ENCODE data around the gene SND1.

SND1 gene

DNA sequence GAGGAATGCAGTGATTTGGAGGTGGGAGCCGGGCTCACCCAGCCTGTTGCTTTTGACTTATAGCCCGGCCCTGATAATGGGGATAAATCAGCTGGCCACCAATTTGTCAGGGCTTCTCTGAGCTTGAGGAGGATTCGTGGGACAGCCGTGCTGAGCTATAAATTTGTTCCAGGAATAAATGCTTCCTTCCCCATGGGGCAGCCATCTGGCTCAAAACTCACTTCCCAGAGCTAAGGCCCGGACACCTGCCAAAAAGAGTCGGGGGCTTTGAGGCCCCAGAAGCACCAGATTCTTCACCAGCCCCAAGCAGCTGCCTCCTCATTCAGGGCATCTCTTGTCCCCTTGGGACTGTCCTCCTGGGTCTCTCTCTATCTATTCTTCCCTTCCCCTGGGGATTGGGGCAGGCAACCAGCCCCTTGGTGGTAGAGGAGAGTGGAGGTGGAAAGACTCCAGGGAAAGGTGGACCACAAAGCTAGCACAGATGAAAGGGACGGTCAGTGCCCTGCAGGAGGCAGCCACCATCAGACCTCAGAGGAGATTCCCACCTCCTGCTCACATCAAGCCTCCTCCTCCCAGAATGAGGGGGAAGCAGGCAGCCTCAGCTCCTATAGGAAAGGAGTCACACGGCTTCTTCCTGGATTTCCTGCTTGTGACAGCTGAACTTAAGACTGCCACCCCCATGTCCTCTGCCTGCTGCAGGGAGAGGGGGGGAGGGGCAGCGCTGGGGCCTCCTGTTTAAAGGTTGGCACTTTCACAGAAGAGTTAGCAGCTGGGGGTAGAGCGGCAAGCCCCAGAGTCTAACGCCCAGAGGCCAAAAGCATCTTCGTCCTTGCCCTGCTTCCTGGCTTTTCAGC is 423.5 kb downstream of the SND1 start:
- WGBS: 82% methylated on average over 12 of the region's 12 CpGs
- no peak overlapping the region for H3K4ac ChIP-seq (ENCODE audit: low read depth in 1 of 2, low read length in 2 of 2)

GRCh38 chr7:128076196-128076795 is 424.3 kb downstream of the SND1 start:
- Histone ChIP-seq H3K4me1 (ENCODE audit: control insufficient read depth, insufficient read depth, low read depth, low read length) (peaks cover 30% of the 10 kb centered on the region), H2BK15ac (ENCODE audit: low read depth, poor library complexity, severe bottlenecking) (no peak overlapping the region), H2BK5ac (ENCODE audit: low read depth, low read length, poor library complexity, severe bottlenecking) (no peak overlapping the region), H2AFZ (ENCODE audit: low read depth, low read length) (no peak overlapping the region), H3K9ac (ENCODE audit: low read length) (no peak overlapping the region), H2AK5ac (ENCODE audit: low read length, severe bottlenecking) (no peak overlapping the region), H3K4me2 (ENCODE audit: low read length, poor library complexity, severe bottlenecking) (no peak overlapping the region), H3K9me3 (ENCODE audit: control insufficient read depth, low read length) (no peaks in the 10 kb centered on the region), H3K36me3 (ENCODE audit: control insufficient read depth in 1 of 2, insufficient read depth in 2 of 2, low read depth in 1 of 2, low read length in 2 of 2) (peaks cover 52 to 67% of the 10 kb centered on the region in 2 experiments), H2BK120ac (ENCODE audit: low read depth, low read length) (no peak overlapping the region), H3K4me3 (ENCODE audit: insufficient read depth in 1 of 2, low read depth in 1 of 2, low read length in 2 of 2) (no peak overlapping the region), H3K27ac (ENCODE audit: low read length, poor library complexity, severe bottlenecking) (peak overlapping the region; percentile 2), H4K8ac (ENCODE audit: low read length) (no peak overlapping the region), H3K23ac (ENCODE audit: low read length in 2 of 2) (no peak overlapping the region), H3K27me3 (ENCODE audit: control insufficient read depth in 1 of 2, insufficient read depth in 1 of 2, low read length in 2 of 2) (no peaks in the 10 kb centered on the region), H3K18ac (ENCODE audit: low read depth in 1 of 2, low read length in 2 of 2) (no peak overlapping the region), H3K79me1 (replicated peaks; ENCODE audit: low read length, poor library complexity, severe bottlenecking) (peaks cover 35% of the 10 kb centered on the region), H4K91ac (ENCODE audit: low read length) (no peak overlapping the region), H3K4ac (ENCODE audit: low read depth in 1 of 2, low read length in 2 of 2) (no peak overlapping the region), H3K14ac (ENCODE audit: low read length in 2 of 2) (no peak overlapping the region), H2BK12ac (ENCODE audit: low read length in 2 of 2) (no peak overlapping the region)
- DNase-seq: no peak
- WGBS: 96% methylated on average over 8 of the region's 8 CpGs

More for the DNA sequence above, 423.5 kb downstream of the SND1 start:
- Histone ChIP-seq H3K4me3 (ENCODE audit: insufficient read depth in 1 of 2, low read depth in 1 of 2, low read length in 2 of 2) (no peak overlapping the region), H4K8ac (ENCODE audit: low read length) (no peak overlapping the region), H3K27ac (ENCODE audit: low read length, poor library complexity, severe bottlenecking) (no peak overlapping the region), H2AK5ac (ENCODE audit: low read length, severe bottlenecking) (no peak overlapping the region), H2AFZ (ENCODE audit: low read depth, low read length) (no peak overlapping the region), H3K27me3 (ENCODE audit: control insufficient read depth in 1 of 2, insufficient read depth in 1 of 2, low read length in 2 of 2) (no peaks in the 10 kb centered on the region), H3K36me3 (ENCODE audit: control insufficient read depth in 1 of 2, insufficient read depth in 2 of 2, low read depth in 1 of 2, low read length in 2 of 2) (peaks cover 53 to 64% of the 10 kb centered on the region in 2 experiments), H3K4me2 (ENCODE audit: low read length, poor library complexity, severe bottlenecking) (no peak overlapping the region), H2BK12ac (ENCODE audit: low read length in 2 of 2) (no peak overlapping the region), H3K18ac (ENCODE audit: low read depth in 1 of 2, low read length in 2 of 2) (no peak overlapping the region), H3K79me1 (replicated peaks; ENCODE audit: low read length, poor library complexity, severe bottlenecking) (peaks cover 35% of the 10 kb centered on the region), H2BK5ac (ENCODE audit: low read depth, low read length, poor library complexity, severe bottlenecking) (no peak overlapping the region), H2BK15ac (ENCODE audit: low read depth, poor library complexity, severe bottlenecking) (no peak overlapping the region), H3K14ac (ENCODE audit: low read length in 2 of 2) (no peak overlapping the region), H3K23ac (ENCODE audit: low read length in 2 of 2) (no peak overlapping the region), H4K91ac (ENCODE audit: low read length) (no peak overlapping the region), H2BK120ac (ENCODE audit: low read depth, low read length) (no peak overlapping the region), H3K4me1 (ENCODE audit: control insufficient read depth, insufficient read depth, low read depth, low read length) (peaks cover 30% of the 10 kb centered on the region), H3K9me3 (ENCODE audit: control insufficient read depth, low read length) (no peaks in the 10 kb centered on the region), H3K9ac (ENCODE audit: low read length) (no peak overlapping the region)
- no peak for DNase-seq

- Histone ChIP-seq H2AK5ac (ENCODE audit: low read length, severe bottlenecking) (no peak overlapping the region), H3K79me1 (replicated peaks; ENCODE audit: low read length, poor library complexity, severe bottlenecking) (peaks cover 35% of the 10 kb centered on the region), H2BK12ac (ENCODE audit: low read length in 2 of 2) (no peak overlapping the region), H2BK5ac (ENCODE audit: low read depth, low read length, poor library complexity, severe bottlenecking) (no peak overlapping the region), H3K14ac (ENCODE audit: low read length in 2 of 2) (no peak overlapping the region), H3K23ac (ENCODE audit: low read length in 2 of 2) (no peak overlapping the region), H2AFZ (ENCODE audit: low read depth, low read length) (no peak overlapping the region), H2BK15ac (ENCODE audit: low read depth, poor library complexity, severe bottlenecking) (no peak overlapping the region), H3K27ac (ENCODE audit: low read length, poor library complexity, severe bottlenecking) (peak overlapping the region; percentile 24), H4K8ac (ENCODE audit: low read length) (no peak overlapping the region), H3K18ac (ENCODE audit: low read depth in 1 of 2, low read length in 2 of 2) (no peak overlapping the region), H3K4me1 (ENCODE audit: control insufficient read depth, insufficient read depth, low read depth, low read length) (peaks cover 30% of the 10 kb centered on the region), H3K4me3 (ENCODE audit: insufficient read depth in 1 of 2, low read depth in 1 of 2, low read length in 2 of 2) (no peak overlapping the region), H3K36me3 (ENCODE audit: control insufficient read depth in 1 of 2, insufficient read depth in 2 of 2, low read depth in 1 of 2, low read length in 2 of 2) (peaks cover 58 to 68% of the 10 kb centered on the region in 2 experiments), H2BK120ac (ENCODE audit: low read depth, low read length) (no peak overlapping the region), H3K9me3 (ENCODE audit: control insufficient read depth, low read length) (no peaks in the 10 kb centered on the region), H3K27me3 (ENCODE audit: control insufficient read depth in 1 of 2, insufficient read depth in 1 of 2, low read length in 2 of 2) (no peaks in the 10 kb centered on the region), H4K91ac (ENCODE audit: low read length) (peak overlapping the region; percentile 10), H3K4ac (ENCODE audit: low read depth in 1 of 2, low read length in 2 of 2) (no peak overlapping the region), H3K9ac (ENCODE audit: low read length) (no peak overlapping the region), H3K4me2 (ENCODE audit: low read length, poor library complexity, severe bottlenecking) (no peak overlapping the region)
- no peak for DNase-seq
- 91% methylated on average over 7 of the region's 7 CpGs for WGBS
Observed at GRCh38 chr7:128076796-128077271, 424.8 kb downstream of the SND1 start.

DNA sequence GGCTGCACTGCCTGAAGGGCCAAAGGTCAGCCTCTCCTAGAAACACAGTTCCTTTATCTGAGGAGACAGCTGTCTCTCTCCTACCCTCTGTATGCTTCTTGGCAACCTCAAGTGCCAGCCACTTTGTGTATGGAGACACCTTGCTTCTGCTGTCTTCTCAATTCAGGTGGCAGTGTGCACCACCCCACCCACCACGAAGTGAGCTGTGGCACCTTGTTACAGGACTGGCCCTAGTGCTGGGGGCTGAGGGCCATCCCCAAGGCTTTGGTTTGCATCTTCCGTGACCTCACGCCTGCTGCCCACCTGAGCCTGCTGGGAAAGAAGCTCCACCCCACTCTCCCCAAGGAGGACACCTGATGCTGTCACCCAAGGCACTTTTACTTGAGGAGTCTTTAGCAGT is 426.3 kb downstream of the SND1 start:
- no peak overlapping the region for H4K8ac ChIP-seq (ENCODE audit: low read length)
- no peak overlapping the region for H4K91ac ChIP-seq (ENCODE audit: low read length)
- no peak overlapping the region for H3K9ac ChIP-seq (ENCODE audit: low read length)
- H3K4me1 ChIP-seq (ENCODE audit: control insufficient read depth, insufficient read depth, low read depth, low read length): peaks cover 30% of the 10 kb centered on the region
- H2AK5ac ChIP-seq (ENCODE audit: low read length, severe bottlenecking): no peak overlapping the region
- H3K27ac ChIP-seq (ENCODE audit: low read length, poor library complexity, severe bottlenecking): no peak overlapping the region
- WGBS: 91% methylated on average over 3 of the region's 3 CpGs
- H2BK15ac ChIP-seq (ENCODE audit: low read depth, poor library complexity, severe bottlenecking): no peak overlapping the region
- H3K4me2 ChIP-seq (ENCODE audit: low read length, poor library complexity, severe bottlenecking): no peak overlapping the region
- no peak overlapping the region for H3K14ac ChIP-seq (ENCODE audit: low read length in 2 of 2)
- no peak overlapping the region for H2BK12ac ChIP-seq (ENCODE audit: low read length in 2 of 2)
- H2BK5ac ChIP-seq (ENCODE audit: low read depth, low read length, poor library complexity, severe bottlenecking): no peak overlapping the region
- no peak overlapping the region for H3K18ac ChIP-seq (ENCODE audit: low read depth in 1 of 2, low read length in 2 of 2)
- H3K23ac ChIP-seq (ENCODE audit: low read length in 2 of 2): no peak overlapping the region
- no peak overlapping the region for H2BK120ac ChIP-seq (ENCODE audit: low read depth, low read length)
- H3K9me3 ChIP-seq (ENCODE audit: control insufficient read depth, low read length): no peaks in the 10 kb centered on the region
- no peaks in the 10 kb centered on the region for H3K27me3 ChIP-seq (ENCODE audit: control insufficient read depth in 1 of 2, insufficient read depth in 1 of 2, low read length in 2 of 2)
- no peak overlapping the region for H2AFZ ChIP-seq (ENCODE audit: low read depth, low read length)
- no peak overlapping the region for H3K4me3 ChIP-seq (ENCODE audit: insufficient read depth in 1 of 2, low read depth in 1 of 2, low read length in 2 of 2)
- no peak overlapping the region for H3K4ac ChIP-seq (ENCODE audit: low read depth in 1 of 2, low read length in 2 of 2)
- peaks cover 67 to 79% of the 10 kb centered on the region in 2 experiments for H3K36me3 ChIP-seq (ENCODE audit: control insufficient read depth in 1 of 2, insufficient read depth in 2 of 2, low read depth in 1 of 2, low read length in 2 of 2)
- H3K79me1 ChIP-seq (replicated peaks; ENCODE audit: low read length, poor library complexity, severe bottlenecking): peaks cover 30% of the 10 kb centered on the region
- no peak for DNase-seq
